ENCODE results near the gene GGA1.

The GGA1 gene

GRCh38 chr22:37578002-37578401 lies 30.6 kb upstream of the GGA1 start:
- H4K20me1 ChIP-seq (ENCODE audit: insufficient read depth, low read length): no peaks in the 10 kb centered on the region
- peaks cover 12% of the 10 kb centered on the region for H3K4me1 ChIP-seq (ENCODE audit: insufficient read depth, low read length)
- H3K27ac ChIP-seq (ENCODE audit: low read length): no peak overlapping the region
- no peaks in the 10 kb centered on the region for H3K27me3 ChIP-seq (ENCODE audit: insufficient read depth, low read length, poor library complexity)
- no peak overlapping the region for H3K9ac ChIP-seq (ENCODE audit: low read depth, low read length)
- no peaks in the 10 kb centered on the region for H3K36me3 ChIP-seq (ENCODE audit: insufficient read depth, low read length)
- TF ChIP-seq CTCF (IDR thresholded peaks at IDR 0.05; ENCODE audit: borderline replicate concordance, extremely low read depth, low read length, poor library complexity, severe bottlenecking): no peak
- TF ChIP-seq EZH2 (IDR thresholded peaks at IDR 0.05; ENCODE audit: borderline replicate concordance, low read depth, low read length, severe bottlenecking): no peak
- H3K9me3 ChIP-seq (ENCODE audit: insufficient read depth, low read length, severe bottlenecking): no peaks in the 10 kb centered on the region
- no peak overlapping the region for H3K4me2 ChIP-seq (ENCODE audit: insufficient read depth, low read length)
- ATAC-seq (ENCODE audit: insufficient read depth, low read depth) (no peak), DNase-seq (no peak)
- H3K4me3 ChIP-seq (ENCODE audit: low read depth in 1 of 2, low read length in 2 of 2): no peak overlapping the region
- H3K79me2 ChIP-seq (ENCODE audit: insufficient read depth, low read length): no peaks in the 10 kb centered on the region
- H2AFZ ChIP-seq (ENCODE audit: low read depth, low read length): no peak overlapping the region

GRCh38 chr22:37581504-37581903 lies 27.1 kb upstream of the GGA1 start:
- ATAC-seq (ENCODE audit: insufficient read depth, low read depth): no peak
- H3K27me3 ChIP-seq (ENCODE audit: insufficient read depth, low read length, poor library complexity): no peaks in the 10 kb centered on the region

GRCh38 chr22:37582526-37582925 lies 26.1 kb upstream of the GGA1 start:
- Histone ChIP-seq H3K36me3 (ENCODE audit: insufficient read depth, low read length) (no peaks in the 10 kb centered on the region), H3K9ac (ENCODE audit: low read depth, low read length) (no peak overlapping the region), H3K27me3 (ENCODE audit: insufficient read depth, low read length, poor library complexity) (no peaks in the 10 kb centered on the region), H3K4me2 (ENCODE audit: insufficient read depth, low read length) (no peak overlapping the region), H3K4me3 (ENCODE audit: low read depth in 1 of 2, low read length in 2 of 2) (no peak overlapping the region), H3K27ac (ENCODE audit: low read length) (no peak overlapping the region), H3K79me2 (ENCODE audit: insufficient read depth, low read length) (no peaks in the 10 kb centered on the region), H2AFZ (ENCODE audit: low read depth, low read length) (no peak overlapping the region), H3K9me3 (ENCODE audit: insufficient read depth, low read length, severe bottlenecking) (no peaks in the 10 kb centered on the region), H3K4me1 (ENCODE audit: insufficient read depth, low read length) (peaks cover 12% of the 10 kb centered on the region), H4K20me1 (ENCODE audit: insufficient read depth, low read length) (no peaks in the 10 kb centered on the region)
- TF ChIP-seq CTCF (IDR thresholded peaks at IDR 0.05; ENCODE audit: borderline replicate concordance, extremely low read depth, low read length, poor library complexity, severe bottlenecking): no peak
- no peak for TF ChIP-seq EZH2 (IDR thresholded peaks at IDR 0.05; ENCODE audit: borderline replicate concordance, low read depth, low read length, severe bottlenecking)
- DNase-seq (no peak), ATAC-seq (ENCODE audit: insufficient read depth, low read depth) (no peak)

More at GRCh38 chr22:37581504-37581903, 27.1 kb upstream of the GGA1 start:
- Histone ChIP-seq H4K20me1 (ENCODE audit: insufficient read depth, low read length) (no peaks in the 10 kb centered on the region), H3K4me3 (ENCODE audit: low read depth in 1 of 2, low read length in 2 of 2) (no peak overlapping the region), H3K4me1 (ENCODE audit: insufficient read depth, low read length) (peaks cover 12% of the 10 kb centered on the region), H3K4me2 (ENCODE audit: insufficient read depth, low read length) (no peak overlapping the region), H3K9ac (ENCODE audit: low read depth, low read length) (no peak overlapping the region), H3K9me3 (ENCODE audit: insufficient read depth, low read length, severe bottlenecking) (no peaks in the 10 kb centered on the region), H3K27ac (ENCODE audit: low read length) (no peak overlapping the region), H3K79me2 (ENCODE audit: insufficient read depth, low read length) (no peaks in the 10 kb centered on the region), H2AFZ (ENCODE audit: low read depth, low read length) (no peak overlapping the region), H3K36me3 (ENCODE audit: insufficient read depth, low read length) (no peaks in the 10 kb centered on the region)
- TF ChIP-seq EZH2 (IDR thresholded peaks at IDR 0.05; ENCODE audit: borderline replicate concordance, low read depth, low read length, severe bottlenecking) (no peak), CTCF (IDR thresholded peaks at IDR 0.05; ENCODE audit: borderline replicate concordance, extremely low read depth, low read length, poor library complexity, severe bottlenecking) (no peak)
- DNase-seq: no peak

Measured in DND-41 (cell line).